Stimulated activated CD4-positive, alpha-beta T cell treated with anti-CD3 and anti-CD28 coated beads, TNF-alpha, amount 100 ng/mL, for 1 hour (primary cell): Measurements from ENCODE around the gene TOLLIP.

Experiments used
- DNase-seq, 3 donors: peaks; one replicate each; pipeline ENCODE4 v3.0.0-alpha.2; 2020; ENCODE audit warnings: low read depth in 3 of 3, low spot score in 1 of 3

Gene TOLLIP

DNA sequence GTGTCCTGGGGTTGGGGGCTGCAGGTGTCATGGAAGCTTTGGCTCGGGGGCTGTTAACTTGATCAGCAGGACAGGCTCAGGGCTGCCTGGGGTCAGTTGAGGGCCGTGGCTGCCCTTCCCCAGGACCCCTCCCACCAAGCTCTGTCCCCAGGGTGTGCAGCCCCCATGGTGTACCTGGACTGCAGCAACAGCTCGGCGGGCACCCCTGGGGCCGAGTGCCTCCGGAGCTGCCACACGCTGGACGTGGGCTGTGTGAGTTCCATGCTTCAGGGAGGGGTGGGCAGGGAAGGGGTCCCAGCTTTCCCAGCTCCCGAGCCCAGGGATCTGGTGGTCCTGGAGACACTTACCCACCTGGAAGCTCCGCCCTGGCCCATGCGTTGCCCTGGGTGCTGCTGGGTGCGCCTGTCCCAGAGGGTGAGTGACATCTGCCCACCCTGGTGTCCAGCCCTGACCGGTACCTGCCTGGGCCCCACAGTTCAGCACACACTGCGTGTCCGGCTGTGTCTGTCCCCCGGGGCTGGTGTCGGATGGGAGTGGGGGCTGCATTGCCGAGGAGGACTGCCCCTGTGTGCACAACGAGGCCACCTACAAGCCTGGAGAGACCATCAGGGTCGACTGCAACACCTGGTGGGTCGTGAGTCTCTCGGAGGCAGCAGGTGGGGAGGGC is 75.2 kb downstream of the TOLLIP start:
- no peak for DNase-seq

DNA sequence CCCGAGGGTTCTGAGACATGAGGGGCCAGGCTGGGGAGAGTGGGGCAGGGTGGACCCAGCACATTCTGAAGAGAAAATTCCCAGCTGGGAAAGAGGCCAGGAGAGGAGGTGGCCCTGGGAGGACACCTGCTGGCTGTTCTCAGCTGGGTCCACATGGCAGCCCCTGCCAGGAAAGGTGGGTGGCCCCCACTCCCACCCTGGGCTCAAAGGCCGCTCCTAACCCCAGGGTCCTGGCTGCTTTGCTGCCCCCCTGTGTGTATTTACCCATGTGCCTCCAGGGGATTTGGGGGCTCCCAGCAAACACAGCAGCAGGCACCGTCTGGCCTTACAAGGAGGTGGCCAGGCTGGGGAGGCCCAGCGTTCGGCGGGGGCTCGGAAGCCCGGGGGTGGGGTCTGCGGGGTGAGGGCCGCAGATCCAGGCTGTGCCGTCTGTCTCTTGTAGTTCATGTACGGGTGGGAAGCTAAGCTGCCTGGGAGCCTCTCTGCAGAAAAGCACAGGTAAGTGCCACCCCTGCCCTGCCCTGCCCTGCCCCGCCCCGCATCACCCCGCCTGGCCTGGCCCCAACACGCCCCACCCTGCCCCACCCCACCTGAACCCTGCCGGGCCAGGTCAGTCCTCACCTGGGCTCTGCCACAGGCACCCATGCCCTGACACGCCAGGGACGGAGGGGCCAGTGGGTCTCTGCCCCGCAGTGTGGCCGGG is 75.9 kb downstream of the TOLLIP start:
- no peak for DNase-seq

DNA sequence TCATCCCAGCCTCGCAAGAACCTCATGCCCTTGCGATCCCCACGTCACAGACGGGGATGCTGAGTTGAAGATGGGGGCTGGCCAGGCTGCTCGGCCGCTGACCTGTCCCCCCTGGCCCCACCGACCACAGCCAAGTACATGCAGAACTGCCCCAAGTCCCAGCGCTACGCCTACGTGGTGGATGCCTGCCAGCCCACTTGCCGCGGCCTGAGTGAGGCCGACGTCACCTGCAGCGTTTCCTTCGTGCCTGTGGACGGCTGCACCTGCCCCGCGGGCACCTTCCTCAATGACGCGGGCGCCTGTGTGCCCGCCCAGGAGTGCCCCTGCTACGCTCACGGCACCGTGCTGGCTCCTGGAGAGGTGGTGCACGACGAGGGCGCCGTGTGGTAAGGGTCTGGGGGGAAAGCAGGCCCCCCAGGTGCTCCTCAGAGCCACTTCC is 76.5 kb downstream of the TOLLIP start:
- no peak for DNase-seq

DNA sequence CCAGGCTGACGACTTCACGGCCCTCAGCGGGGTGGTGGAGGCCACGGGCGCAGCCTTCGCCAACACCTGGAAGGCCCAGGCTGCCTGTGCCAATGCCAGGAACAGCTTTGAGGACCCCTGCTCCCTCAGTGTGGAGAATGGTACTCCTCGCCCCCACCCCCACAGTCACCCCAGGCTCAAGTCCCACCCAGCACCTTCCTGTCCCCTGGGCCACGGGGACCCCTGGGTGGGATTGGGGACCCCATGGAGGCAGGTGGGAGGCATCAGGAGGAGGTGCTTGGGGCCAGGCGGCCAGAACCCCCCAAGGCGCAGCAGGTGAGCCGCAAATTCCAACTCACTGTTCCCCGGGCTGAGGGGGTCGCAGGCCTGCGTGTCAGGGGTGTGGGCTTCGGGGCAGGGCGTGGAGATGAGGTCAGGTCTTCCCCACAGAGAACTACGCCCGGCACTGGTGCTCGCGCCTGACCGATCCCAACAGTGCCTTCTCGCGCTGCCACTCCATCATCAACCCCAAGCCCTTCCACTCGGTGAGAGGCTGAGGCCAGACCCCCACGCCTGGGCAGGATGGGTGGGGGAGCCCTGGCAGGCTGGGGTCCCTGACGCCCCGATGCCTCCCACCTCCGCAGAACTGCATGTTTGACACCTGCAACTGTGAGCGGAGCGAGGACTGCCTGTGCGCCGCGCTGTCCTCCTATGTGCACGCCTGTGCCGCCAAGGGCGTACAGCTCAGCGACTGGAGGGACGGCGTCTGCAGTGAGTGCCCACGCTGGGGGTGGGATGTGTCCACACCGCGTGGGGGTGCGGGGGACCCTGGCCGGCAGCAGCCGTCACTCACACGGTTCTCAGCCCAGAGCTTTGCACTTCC is 77.2 kb downstream of the TOLLIP start:
- DNase-seq = no peak

DNA sequence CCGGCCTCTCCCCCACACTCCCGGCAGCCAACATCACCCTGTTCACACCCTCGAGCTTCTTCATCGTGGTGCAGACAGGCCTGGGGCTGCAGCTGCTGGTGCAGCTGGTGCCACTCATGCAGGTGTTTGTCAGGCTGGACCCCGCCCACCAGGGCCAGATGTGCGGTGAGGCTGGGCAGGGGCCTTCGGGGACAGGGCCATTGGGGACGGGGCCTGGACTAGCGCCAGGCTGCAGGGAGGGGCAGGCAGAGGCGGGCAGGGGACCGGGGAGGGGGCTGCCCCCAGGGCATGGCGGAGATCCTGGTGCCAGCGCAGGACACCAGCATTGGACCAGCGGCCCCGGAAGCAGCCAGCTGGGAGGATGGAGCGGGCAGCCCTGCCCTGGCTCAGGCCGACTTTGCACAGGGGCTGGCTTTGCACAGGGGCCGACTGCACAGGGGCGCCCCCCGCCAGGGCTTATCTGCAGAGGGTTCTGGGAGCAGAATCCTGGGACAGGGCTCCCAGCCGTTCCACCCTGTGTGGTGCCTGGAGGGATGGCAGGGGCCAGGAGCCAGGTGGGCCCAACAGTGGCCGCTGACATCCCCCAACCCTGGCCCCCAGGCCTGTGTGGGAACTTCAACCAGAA is 77.9 kb downstream of the TOLLIP start:
- no peak for DNase-seq

DNA sequence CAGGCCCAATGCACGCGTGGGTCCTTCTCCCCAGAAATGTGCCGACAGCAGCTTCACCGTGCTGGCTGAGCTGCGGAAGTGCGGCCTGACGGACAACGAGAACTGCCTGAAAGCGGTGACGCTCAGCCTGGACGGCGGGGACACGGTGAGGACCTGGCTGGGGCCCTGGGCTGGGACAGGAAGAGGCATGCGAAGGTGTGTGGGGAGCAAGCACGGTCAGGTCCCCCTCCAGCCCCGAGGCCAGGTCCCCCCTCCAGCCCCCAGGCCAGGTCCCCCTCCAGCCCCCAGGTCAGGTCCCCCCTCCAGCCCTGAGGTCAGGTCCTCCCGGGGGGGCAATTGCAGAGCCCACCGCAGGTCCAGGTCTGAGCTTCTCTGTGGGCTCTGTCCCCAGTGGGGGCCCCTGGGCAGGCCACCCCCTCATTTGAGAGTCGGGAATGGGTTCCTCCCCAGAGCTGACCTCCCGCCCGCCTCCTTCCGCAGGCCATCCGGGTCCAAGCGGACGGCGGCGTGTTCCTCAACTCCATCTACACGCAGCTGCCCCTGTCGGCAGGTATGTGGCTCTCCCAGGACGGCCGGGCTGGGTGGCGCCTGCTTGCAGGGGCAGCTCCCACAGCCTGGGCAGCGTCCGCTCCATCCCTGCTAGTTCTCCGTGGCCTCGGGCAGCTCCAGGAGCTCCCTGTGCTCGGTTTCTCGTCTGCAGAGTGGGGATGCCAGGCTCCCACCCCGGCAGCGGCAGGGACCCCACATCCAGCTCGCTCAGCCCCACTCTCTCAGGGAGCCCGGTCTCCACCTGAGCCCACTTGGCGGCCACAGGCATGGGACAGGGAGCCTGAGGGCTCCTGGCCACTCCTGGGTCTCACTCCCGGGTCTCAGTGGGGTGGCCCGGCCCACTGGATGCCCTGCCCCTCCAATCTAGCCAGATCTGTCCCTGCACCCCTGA is 78.7 kb downstream of the TOLLIP start:
- no peak for DNase-seq

DNA sequence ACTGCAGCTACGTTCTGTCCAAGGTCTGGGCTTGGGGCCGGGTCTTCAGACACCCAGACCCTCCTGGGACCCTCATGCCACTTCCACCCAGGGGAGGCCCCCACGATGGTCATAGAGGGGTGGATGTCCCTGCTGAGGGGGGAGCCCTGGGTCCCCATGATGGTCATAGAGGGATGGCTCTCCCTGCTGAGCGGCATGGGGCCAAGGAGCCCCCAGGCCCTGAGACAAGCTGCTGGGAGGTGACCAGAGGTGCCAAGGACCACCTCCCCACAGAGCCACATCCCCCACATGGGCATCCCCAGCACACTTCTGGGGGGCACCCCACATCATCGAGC is 79.3 kb downstream of the TOLLIP start:
- no peak for DNase-seq

DNA sequence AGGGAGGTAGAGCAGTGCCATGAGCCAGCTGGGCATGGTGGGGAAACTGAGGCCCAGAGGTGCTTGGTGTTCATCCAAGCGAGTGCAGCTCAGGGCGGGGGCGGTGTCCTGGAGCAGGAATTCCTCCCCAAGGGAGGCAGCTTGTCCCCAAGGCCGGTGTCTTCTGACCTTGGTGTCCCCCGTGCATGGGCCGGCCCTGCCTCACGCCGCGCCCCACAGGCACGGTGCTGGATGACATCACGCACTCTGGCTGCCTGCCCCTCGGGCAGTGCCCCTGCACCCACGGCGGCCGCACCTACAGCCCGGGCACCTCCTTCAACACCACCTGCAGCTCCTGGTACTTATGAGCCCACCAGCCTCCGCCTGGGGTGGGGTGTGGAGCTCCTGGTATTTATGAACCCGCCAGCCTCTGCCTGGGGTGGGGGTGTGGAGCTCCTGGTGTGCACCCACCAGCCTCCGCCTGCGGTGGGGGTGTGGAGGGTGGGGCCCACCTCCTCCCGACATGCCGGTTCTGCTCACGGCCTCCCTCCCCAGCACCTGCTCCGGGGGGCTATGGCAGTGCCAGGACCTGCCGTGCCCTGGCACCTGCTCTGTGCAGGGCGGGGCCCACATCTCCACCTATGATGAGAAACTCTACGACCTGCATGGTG is 79.8 kb downstream of the TOLLIP start:
- DNase-seq = no peak

DNA sequence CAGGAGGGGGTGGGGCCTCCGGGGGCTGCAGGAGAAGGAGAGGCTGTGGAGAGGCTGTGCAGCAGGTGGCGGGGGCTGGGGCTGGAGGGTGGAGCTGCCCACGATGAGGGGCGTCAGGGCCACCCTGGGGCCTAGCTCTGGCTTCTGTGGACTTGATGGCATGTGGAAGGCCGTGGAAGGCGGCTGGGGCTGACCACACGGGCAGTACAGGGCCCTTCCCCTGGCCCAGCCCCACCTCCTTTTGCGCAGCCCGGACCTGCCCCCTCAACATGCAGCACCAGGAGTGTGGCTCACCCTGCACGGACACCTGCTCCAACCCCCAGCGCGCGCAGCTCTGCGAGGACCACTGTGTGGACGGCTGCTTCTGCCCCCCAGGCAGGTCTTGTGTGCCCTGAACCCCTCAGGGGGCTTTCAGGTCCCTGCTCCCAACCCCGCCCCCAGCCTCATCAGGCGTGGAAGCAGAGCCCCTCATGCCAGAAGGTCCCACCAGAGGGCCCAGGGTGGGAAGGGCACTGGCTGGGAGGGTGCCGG is 80.4 kb downstream of the TOLLIP start:
- DNase-seq = no peak

DNA sequence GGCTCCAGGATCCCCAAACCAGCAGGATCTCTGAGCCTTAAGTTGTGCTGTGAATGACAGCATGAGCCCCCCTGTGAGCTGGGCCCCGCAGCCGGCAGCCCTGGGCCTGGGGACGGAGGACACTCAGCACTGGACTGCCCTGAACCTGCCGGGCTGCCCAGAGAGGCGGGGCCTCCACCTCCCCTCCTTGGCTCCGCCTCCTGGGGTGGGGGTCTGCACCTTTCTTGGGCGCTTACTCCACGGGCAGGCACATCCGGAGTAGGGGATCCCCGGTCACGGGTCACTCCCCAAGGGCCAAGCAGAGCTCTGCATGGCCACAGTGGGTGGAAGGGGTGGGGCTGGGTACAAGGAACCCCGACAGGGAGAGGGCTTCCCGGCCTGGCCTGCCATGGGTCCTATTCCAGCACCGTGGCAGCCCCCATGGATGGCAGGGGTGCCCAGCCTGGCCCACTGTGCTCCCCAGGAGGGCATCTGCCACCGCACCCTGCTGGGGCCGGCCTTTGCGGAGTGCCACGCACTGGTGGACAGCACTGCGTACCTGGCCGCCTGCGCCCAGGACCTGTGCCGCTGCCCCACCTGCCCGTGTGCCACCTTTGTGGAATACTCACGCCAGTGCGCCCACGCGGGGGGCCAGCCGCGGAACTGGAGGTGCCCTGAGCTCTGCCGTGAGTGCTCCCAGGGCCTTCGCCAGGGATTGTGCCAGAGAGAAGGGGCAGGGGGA is 81.2 kb downstream of the TOLLIP start:
- DNase-seq = no peak

DNA sequence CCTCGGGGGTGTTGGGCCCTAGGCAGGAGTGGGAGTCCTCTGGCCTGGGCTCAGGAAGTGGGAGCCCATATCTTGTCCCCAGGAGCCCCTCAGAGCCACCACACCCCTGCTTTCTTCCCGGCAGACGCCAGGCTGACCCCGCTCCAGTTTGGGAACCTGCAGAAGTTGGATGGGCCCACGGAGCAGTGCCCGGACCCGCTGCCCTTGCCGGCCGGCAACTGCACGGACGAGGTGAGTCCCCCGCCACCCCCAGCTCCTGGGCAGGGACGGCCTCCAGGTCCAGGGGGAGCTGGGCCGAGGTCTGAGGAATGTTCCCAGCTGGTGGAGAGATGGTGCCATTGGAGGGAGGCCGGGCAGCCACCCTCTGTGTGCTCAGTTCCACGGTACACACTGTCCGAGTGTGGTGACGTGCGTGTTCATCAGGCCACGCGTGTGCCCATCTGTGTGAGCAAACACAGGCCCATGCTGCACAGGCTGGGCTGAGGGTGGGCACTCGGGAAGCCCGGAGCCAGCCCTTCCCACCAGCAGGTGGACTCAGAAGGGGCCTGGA is 81.8 kb downstream of the TOLLIP start:
- no peak for DNase-seq

DNA sequence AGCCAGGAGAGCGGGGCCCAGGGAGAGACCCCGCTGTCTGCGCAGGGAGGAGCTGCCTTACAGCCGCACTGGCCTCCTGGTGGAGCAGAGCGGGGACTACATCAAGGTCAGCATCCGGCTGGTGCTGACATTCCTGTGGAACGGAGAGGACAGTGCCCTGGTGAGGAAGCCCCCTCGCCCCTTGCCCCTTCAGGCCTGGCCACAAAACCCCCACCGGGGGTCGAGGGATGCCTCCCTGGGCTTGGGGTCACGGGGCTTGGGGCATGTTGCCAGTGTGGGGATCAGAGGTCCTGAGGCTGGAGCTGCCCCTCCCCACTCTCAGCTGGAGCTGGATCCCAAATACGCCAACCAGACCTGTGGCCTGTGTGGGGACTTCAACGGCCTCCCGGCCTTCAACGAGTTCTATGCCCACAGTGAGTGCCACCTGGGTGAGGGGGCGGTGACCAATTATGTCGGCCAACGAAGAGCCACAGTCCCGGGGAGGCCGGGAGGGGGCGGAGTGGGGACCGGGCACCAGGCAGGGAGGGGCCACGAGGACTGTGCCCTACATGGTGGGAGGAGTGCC is 82.4 kb downstream of the TOLLIP start:
- no peak for DNase-seq

DNA sequence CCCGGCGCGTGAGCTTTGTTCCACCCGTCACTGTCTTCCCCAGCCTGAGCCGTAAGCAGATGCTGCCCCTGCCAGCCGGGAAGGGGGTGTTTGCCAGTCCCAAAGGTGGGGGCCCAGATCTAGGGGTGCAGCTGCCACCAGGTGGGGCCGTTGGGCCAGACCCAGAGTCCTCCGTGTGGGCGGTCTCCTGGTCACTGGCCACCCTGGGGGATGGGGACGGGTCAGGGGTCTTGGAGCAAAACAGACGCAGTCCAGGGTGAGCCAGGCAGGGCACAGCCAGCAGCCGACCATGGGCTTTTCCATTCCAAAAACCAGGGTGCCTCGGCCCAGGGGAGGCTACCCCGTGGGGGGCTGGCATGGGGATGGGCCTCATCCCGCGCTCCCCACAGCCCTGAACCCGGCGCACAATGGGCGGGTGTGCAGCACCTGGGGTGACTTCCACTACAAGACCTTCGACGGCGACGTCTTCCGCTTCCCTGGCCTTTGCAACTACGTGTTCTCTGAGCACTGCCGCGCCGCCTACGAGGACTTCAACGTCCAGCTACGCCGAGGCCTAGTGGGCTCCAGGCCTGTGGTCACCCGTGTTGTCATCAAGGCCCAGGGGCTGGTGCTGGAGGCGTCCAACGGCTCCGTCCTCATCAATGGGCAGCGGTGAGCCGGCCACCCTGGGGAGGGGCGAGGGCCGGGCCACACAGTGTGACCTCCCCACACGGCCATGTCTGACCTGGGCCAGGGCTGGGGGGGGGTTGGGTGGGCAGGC is 83.0 kb downstream of the TOLLIP start:
- DNase-seq = no peak

DNA sequence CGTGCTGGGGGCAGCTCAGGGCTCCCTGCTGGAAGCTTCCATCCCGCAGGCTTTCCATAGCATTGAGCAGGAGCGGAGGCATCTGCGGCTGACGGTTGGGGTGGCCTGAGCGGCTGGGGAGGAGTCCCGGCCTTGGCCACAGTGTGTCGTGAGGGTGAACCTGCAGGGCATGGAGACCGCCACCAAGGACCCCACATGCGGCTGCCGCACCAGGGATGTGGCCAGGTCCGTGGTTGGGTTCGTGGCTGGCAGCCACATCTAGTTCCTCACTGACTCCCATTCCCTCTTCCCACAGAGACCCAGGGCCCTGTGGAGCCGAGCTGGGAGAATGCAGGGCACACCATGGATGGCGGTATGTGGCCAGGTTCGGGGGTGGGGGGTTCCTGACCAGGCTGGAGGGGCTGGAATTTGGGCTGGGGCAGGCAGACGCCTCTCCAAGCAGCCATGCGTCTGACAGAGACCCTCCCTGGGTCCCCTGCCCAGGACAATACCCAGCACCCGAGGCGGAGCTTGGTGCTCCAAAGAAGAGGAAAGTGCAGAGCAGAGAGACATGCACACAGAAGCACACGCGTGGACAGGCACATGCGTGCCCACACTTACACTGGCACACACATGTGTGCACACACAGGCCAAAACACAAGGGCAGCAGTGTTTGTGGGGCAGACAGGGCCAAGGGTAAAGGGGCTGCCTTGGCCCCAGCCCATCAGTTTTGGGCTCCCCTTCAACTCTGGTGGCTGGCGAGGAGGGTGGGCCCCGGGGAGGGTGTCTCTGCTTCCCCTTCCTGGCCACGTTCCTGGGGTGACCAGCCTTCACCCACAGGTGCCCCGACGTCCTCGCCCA is 83.8 kb downstream of the TOLLIP start:
- no peak for DNase-seq

DNA sequence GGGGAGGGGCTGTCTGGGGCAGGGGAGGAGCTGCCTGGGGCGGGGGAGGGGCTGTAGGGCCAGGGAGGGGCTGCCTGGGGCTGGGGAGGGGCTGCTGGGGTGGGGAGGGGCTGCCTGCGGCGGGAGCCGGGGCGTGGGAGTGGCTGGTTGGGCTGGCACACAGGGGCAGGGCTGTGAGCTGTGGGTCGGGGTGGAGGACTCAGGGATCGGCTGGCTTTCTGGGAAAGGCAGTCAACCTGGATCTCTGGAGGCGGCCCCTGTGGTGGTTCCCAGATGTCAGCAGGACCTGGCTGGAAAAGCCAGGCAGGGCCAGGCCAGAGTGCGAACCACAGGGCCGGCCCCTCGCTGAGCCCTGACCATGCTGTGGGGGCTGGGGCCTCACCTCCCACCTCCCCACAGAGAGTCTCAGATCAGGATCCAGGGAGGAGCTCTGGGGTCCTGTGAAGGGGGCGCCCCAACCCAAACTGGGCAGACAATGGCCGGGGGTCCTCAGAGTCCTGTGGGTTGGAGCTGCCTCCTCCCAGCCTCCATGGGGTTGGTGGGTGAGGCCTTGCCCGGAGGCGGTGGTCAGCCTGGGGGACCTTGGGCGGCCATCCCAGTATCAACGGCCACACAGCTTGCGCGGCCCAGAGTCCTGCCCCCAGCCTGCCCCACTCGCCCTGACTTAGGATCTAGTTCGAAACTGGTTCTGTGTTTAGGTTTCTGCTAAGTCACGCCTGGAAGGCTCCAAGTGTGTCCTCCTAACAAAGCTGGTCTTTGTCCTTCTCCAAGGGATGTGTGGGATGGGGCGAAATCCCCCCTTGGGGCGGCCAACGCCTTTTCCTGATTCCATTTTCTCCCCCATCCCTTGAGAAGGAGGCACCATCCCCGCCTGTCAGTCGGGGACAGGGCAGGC is 84.7 kb downstream of the TOLLIP start:
- no peak for DNase-seq
